ENCODE measurements around the gene STAT6. TPM values are rescaled to one million over a fixed set of nuclear protein-coding genes. Genes with fewer than 3 reads are reported as not detected.

The STAT6 gene
- total RNA-seq, 1 donor from 2014 or later = 318 TPM

DNA sequence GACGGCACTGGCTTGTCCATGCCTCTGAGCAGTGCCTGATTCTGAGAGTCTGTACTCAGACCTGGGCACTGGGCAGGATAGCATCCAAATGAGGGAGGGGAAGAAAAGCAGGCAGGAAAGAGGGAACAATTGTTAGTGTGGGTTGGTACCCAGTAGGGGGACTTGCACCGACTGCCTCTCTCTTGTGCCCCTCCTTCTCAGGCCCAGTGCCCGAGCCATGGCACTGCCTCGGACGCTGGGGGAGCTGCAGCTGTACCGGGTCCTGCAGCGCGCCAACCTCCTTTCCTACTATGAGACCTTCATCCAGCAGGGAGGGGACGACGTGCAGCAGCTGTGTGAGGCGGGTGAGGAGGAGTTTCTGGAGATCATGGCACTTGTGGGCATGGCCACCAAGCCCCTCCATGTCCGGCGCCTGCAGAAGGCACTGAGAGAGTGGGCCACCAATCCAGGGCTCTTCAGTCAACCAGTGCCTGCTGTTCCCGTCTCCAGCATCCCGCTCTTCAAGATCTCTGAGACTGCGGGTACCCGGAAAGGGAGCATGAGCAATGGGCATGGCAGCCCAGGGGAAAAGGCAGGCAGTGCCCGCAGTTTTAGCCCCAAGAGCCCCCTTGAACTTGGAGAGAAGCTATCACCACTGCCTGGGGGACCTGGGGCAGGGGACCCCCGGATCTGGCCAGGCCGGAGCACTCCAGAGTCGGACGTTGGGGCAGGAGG lies 20.1 kb downstream of the STAT6 start:
- H3K4me1 Mint-ChIP-seq (ENCODE audit: low read depth) = peaks cover 79% of the 10 kb centered on the region
- peaks cover 47% of the 10 kb centered on the region for H3K36me3 Mint-ChIP-seq (ENCODE audit: low read depth)
- H3K4me3 Mint-ChIP-seq = peak overlapping the region; percentile 83

DNA sequence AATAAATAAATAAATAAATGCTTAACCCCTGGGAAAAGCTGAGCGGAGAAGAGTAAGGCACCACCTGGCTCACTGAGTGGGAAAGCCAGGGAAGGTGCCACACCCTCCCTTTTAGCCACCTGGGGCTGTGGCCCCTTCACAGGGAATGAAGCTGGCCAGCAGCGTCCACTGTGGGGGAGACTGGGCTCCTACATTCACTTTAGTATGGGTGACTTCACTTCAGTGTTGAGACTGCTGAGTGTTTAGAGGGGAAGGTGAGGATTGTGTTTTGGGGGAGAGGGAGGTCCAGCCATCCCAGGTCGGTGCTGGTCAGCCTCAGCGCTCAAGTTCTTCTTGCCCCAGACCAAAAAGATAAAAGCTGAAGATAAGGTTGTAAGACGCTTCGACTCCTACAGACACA lies 20.7 kb downstream of the STAT6 start:
- no peak for DNase-seq (ENCODE audit: low spot score)
- intact Hi-C loops (cut with micrococcal nuclease) = no loop called here
- Mint-ChIP-seq H3K36me3 (ENCODE audit: low read depth) (peaks cover 44% of the 10 kb centered on the region), H3K27me3 (ENCODE audit: insufficient read depth) (peaks cover 2% of the 10 kb centered on the region), H3K27ac (peak overlapping the region; percentile 68), H3K9me3 (no peaks in the 10 kb centered on the region), H3K4me3 (peak overlapping the region; percentile 83), H3K4me1 (ENCODE audit: low read depth) (peaks cover 81% of the 10 kb centered on the region)

More for the DNA sequence above, 20.1 kb downstream of the STAT6 start:
- intact Hi-C loops (cut with micrococcal nuclease) = no loop called here
- Mint-ChIP-seq H3K27me3 (ENCODE audit: insufficient read depth) (peaks cover 2% of the 10 kb centered on the region), H3K9me3 (no peaks in the 10 kb centered on the region), H3K27ac (peak overlapping the region; percentile 68)
- DNase-seq (ENCODE audit: low spot score) = no peak

DNA sequence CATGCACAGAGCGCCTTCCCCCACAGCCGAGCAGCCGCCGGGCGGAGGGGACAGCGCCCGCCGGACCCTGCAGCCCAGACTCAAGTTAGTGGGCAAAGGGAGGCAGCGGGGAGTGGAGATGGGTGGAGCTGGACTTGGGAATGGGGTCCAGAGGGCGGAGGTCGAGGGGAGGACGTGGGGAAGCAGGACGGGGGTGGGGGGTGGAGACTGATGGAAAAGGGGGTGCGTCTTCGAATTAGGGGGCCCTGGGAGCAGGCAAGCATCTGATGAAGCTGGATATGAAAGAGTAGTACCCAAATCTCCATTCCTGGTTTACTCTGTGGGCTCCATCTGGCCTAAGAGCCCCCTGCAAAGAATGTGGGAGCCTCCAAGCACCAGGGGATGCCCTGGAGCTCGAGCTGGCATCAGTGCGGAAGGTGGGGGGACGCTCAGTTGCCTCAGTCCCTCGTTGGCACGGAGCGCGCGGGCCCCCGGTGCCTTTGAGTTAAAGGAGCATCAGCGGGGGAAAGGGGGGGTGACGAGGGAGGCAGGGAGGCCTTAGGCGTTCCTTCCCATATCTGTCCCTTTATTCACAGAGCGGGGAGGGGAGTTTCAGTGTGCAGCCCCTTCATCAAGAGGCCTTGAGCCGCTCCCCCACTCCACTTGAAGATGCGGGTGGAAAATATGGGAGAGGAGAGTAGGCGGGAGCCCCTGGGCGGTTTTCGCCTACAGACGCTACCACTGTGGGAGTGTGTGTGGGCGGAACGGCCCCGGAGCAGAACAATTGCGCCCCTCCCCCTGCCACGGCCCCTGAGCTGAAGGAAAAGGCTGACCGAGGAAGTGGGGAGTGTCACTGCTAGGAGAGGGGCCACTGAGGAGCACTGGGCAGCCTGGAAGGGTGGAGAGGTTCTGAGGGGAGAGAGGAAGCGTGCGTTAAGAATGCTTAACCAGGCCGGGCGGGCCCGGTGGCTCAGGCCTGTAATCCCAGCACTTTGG lies 21.6 kb downstream of the STAT6 start:
- H3K27me3 Mint-ChIP-seq (ENCODE audit: insufficient read depth) = peaks cover 2% of the 10 kb centered on the region
- H3K9me3 Mint-ChIP-seq = no peaks in the 10 kb centered on the region
- intact Hi-C loops (cut with micrococcal nuclease) = loop anchor here (1.0 to 10.0 kb wide), 5 partner anchors 20 to 855 kb away; partner anchors contain the start of genes ATP23, IL23A, PAN2 and SHMT2
- peak overlapping the region; percentile 85 for H3K27ac Mint-ChIP-seq
- DNase-seq (ENCODE audit: low spot score) = peak; percentile 51
- peak overlapping the region; percentile 97 for H3K4me3 Mint-ChIP-seq
- peaks cover 82% of the 10 kb centered on the region for H3K4me1 Mint-ChIP-seq (ENCODE audit: low read depth)
- peaks cover 39% of the 10 kb centered on the region for H3K36me3 Mint-ChIP-seq (ENCODE audit: low read depth)

- DNase-seq (ENCODE audit: low spot score) = peak; percentile 88
- H3K4me3 Mint-ChIP-seq = peak within 1 kb of the TSS; percentile 97
- peaks cover 76% of the 10 kb centered on the region for H3K4me1 Mint-ChIP-seq (ENCODE audit: low read depth)
- peaks cover 36% of the 10 kb centered on the region for H3K36me3 Mint-ChIP-seq (ENCODE audit: low read depth)
- intact Hi-C loops (cut with micrococcal nuclease) = loop anchor here (1.0 to 10.0 kb wide), 6 partner anchors 19 to 856 kb away; partner anchors contain the start of genes ATP23, IL23A, PAN2 and SHMT2
- peak within 1 kb of the TSS; percentile 98 for H3K27ac Mint-ChIP-seq
- no peaks in the 10 kb centered on the region for H3K9me3 Mint-ChIP-seq
- H3K27me3 Mint-ChIP-seq (ENCODE audit: insufficient read depth) = no peaks in the 10 kb centered on the region
These were observed 22.6 kb downstream of the STAT6 start, which contains the start of gene NAB2 for GRCh38 chr12:57088354-57089270. TSS of gene NAB2 (plus strand) at chr12:57089114. CDS start at chr12:57089272, 158 bp downstream.

GRCh38 chr12:57087691-57088353 lies 23.3 kb downstream of the STAT6 start:
- intact Hi-C loops (cut with micrococcal nuclease) = loop anchor here (1.0 to 10.0 kb wide), 10 partner anchors 10 to 857 kb away; partner anchors contain the start of genes ATP23, IL23A, MBD6 and NEMP1
- peaks cover 30% of the 10 kb centered on the region for H3K36me3 Mint-ChIP-seq (ENCODE audit: low read depth)
- H3K9me3 Mint-ChIP-seq = no peaks in the 10 kb centered on the region
- peak overlapping the region; percentile 98 for H3K27ac Mint-ChIP-seq
- peak; percentile 61 for DNase-seq (ENCODE audit: low spot score)
- H3K4me1 Mint-ChIP-seq (ENCODE audit: low read depth) = peaks cover 74% of the 10 kb centered on the region
- peak overlapping the region; percentile 93 for H3K4me3 Mint-ChIP-seq
- H3K27me3 Mint-ChIP-seq (ENCODE audit: insufficient read depth) = no peaks in the 10 kb centered on the region

DNA sequence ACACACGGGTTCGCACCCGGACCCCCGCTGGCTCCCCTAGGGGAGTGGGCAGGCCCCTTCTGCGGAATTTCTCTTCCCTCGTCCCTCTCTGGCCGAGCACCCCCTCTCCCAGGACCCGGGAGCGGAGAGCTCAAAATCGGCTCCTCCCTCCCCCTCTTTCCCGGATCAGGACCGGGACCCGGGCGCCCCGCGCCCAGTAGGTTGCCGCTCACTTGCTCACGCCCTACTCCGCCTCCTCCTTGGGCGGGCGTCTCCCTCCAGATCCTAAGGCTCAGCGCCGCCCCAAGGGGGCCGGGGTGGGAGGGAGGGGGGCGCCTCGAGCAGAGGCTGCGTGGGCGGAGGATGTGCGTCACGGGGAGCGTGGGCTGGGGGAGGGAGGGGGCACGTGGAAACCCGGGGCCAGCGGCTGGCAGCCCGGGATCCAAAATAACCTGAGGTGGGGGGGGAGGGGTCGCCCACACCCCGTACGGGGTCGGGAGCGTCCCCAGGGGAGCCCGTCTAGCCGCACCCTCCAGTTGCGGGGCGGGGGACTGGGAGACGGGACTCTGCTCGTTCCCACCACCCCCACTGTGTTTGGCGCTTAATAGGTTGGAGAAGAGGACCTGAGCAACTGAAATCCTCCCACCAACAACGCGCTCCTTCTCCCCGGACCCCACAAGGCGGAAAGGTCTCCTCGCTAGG lies 24.0 kb downstream of the STAT6 start:
- intact Hi-C loops (cut with micrococcal nuclease) = loop anchor here (1.0 to 10.0 kb wide), 9 partner anchors 9 to 858 kb away; partner anchors contain the start of genes ATP23, IL23A, MBD6 and NEMP1
- Mint-ChIP-seq H3K4me1 (ENCODE audit: low read depth) (peaks cover 67% of the 10 kb centered on the region), H3K36me3 (ENCODE audit: low read depth) (peaks cover 24% of the 10 kb centered on the region)

DNA sequence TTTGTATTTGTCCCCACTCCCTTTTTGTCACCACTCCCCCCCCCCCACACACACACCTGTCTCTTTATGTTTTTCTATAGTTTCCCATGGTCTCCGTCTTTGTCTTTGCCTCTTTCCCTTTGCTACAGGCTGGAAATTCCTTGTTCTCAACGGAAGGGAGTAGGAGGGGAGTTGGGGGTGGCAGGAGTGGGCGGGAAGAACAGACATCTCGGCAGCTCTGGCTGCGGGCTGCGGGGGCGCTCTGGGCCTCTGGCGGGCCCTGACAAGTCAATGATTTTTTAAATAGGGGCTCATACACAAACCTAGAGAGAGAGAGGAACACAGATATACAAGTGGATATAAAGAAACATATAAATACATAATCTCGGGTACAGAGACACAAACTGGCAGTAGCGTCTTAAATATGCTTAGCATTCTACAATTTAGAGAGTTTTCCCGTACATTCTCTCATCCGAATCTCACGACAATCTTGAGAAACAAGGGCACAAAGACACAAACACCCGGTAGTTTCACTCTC lies 24.6 kb downstream of the STAT6 start:
- H3K36me3 Mint-ChIP-seq (ENCODE audit: low read depth) = peaks cover 18% of the 10 kb centered on the region
- peak overlapping the region; percentile 93 for H3K4me3 Mint-ChIP-seq
- H3K27me3 Mint-ChIP-seq (ENCODE audit: insufficient read depth) = no peaks in the 10 kb centered on the region
- peak overlapping the region; percentile 98 for H3K27ac Mint-ChIP-seq
- peaks cover 61% of the 10 kb centered on the region for H3K4me1 Mint-ChIP-seq (ENCODE audit: low read depth)
- H3K9me3 Mint-ChIP-seq = no peaks in the 10 kb centered on the region
- DNase-seq (ENCODE audit: low spot score) = no peak
- intact Hi-C loops (cut with micrococcal nuclease) = loop anchor here (1.0 to 10.0 kb wide), 9 partner anchors 8 to 858 kb away; partner anchors contain the start of genes ATP23, IL23A, MBD6 and NEMP1

More for the DNA sequence above, 24.0 kb downstream of the STAT6 start:
- peak overlapping the region; percentile 93 for H3K4me3 Mint-ChIP-seq
- H3K27me3 Mint-ChIP-seq (ENCODE audit: insufficient read depth) = no peaks in the 10 kb centered on the region
- H3K27ac Mint-ChIP-seq = peak overlapping the region; percentile 98
- DNase-seq (ENCODE audit: low spot score) = peak; percentile 74
- H3K9me3 Mint-ChIP-seq = no peaks in the 10 kb centered on the region

- peaks cover 14% of the 10 kb centered on the region for H3K36me3 Mint-ChIP-seq (ENCODE audit: low read depth)
- peak overlapping the region; percentile 93 for H3K4me3 Mint-ChIP-seq
- no peaks in the 10 kb centered on the region for H3K9me3 Mint-ChIP-seq
- DNase-seq (ENCODE audit: low spot score) = no peak
- peak overlapping the region; percentile 98 for H3K27ac Mint-ChIP-seq
- intact Hi-C loops (cut with micrococcal nuclease) = loop anchor here (5.0 to 10.0 kb wide), 4 partner anchors 141 to 859 kb away; partner anchors contain the start of genes ATP23, IL23A, PAN2 and SHMT2
- peaks cover 58% of the 10 kb centered on the region for H3K4me1 Mint-ChIP-seq (ENCODE audit: low read depth)
- H3K27me3 Mint-ChIP-seq (ENCODE audit: insufficient read depth) = no peaks in the 10 kb centered on the region
These were observed 25.1 kb downstream of the STAT6 start for GRCh38 chr12:57085999-57086492.

GRCh38 chr12:57080855-57081254 lies 30.3 kb downstream of the STAT6 start:
- Mint-ChIP-seq H3K36me3 (ENCODE audit: low read depth) (peaks cover 2% of the 10 kb centered on the region), H3K27ac (no peak overlapping the region), H3K9me3 (no peaks in the 10 kb centered on the region), H3K27me3 (ENCODE audit: insufficient read depth) (no peaks in the 10 kb centered on the region), H3K4me1 (ENCODE audit: low read depth) (peaks cover 34% of the 10 kb centered on the region), H3K4me3 (no peak overlapping the region)
- intact Hi-C loops (cut with micrococcal nuclease) = loop anchor here (10.0 kb wide), 2 partner anchors 746 to 864 kb away; partner anchors contain the start of genes ATP23, IL23A and PAN2
- DNase-seq (ENCODE audit: low spot score) = no peak

- H3K27ac Mint-ChIP-seq = peak overlapping the region; percentile 52
- no peaks in the 10 kb centered on the region for H3K27me3 Mint-ChIP-seq (ENCODE audit: insufficient read depth)
- no peaks in the 10 kb centered on the region for H3K9me3 Mint-ChIP-seq
- DNase-seq (ENCODE audit: low spot score) = no peak
- peak overlapping the region; percentile 30 for H3K4me3 Mint-ChIP-seq
- H3K36me3 Mint-ChIP-seq (ENCODE audit: low read depth) = peaks cover 2% of the 10 kb centered on the region
- intact Hi-C loops (cut with micrococcal nuclease) = loop anchor here (2.0 to 10.0 kb wide), 5 partner anchors 399 to 1148 kb away; partner anchors contain the start of genes ARHGAP9, ATP23, DGKA and IL23A
- peaks cover 23% of the 10 kb centered on the region for H3K4me1 Mint-ChIP-seq (ENCODE audit: low read depth)
These were observed 31.3 kb downstream of the STAT6 start for GRCh38 chr12:57079821-57080220.
